Neural cell (in vitro differentiated cells): ENCODE measurements around the gene EEPD1. TPM values are rescaled to one million over a fixed set of nuclear protein-coding genes. Genes with fewer than 3 reads are reported as not detected.

ENCODE experiments used
- H2AFZ ChIP-seq: fragments of 200-600, 300-800 bp; sonication (generic), shearing (Covaris generic); 2 replicates; pipeline ENCODE4 v1.6.0; 2014; ENCODE audit warnings: low read depth, mild to moderate bottlenecking, antibody characterized with exemption, low read length, moderate library complexity
- H3F3A ChIP-seq: fragments of 200-600 bp; shearing (Covaris generic); 2 replicates; pipeline ENCODE4 v1.6.1; 2016; ENCODE audit warnings: mild to moderate bottlenecking, moderate library complexity, mixed read lengths, antibody characterized with exemption, low read length; ENCODE audit not compliant: insufficient read depth, poor library complexity, severe bottlenecking
- H3K27ac ChIP-seq: fragments of 200-600, 300-800 bp; sonication (generic), shearing (Covaris generic); 2 replicates; pipeline ENCODE4 v1.5.1; 2014; ENCODE audit warnings: mild to moderate bottlenecking, low read length, moderate library complexity
- H3K27me3 ChIP-seq: fragments of 300-800, 200-600 bp; sonication (generic), shearing (Covaris generic); 2 replicates; pipeline ENCODE4 v1.6.0; 2014; ENCODE audit warnings: mild to moderate bottlenecking, low read depth, low read length, moderate library complexity; ENCODE audit not compliant: insufficient read depth
- H3K36me3 ChIP-seq: fragments of 300-800, 200-600 bp; sonication (generic), shearing (Covaris generic); 2 replicates; pipeline ENCODE4 v1.5.1; 2014; ENCODE audit warnings: mild to moderate bottlenecking, antibody characterized with exemption, low read length, moderate library complexity; ENCODE audit not compliant: insufficient read depth
- H3K4me2 ChIP-seq: fragments of 300-800, 200-600 bp; sonication (generic), shearing (Covaris generic); 2 replicates; pipeline ENCODE4 v1.6.0; 2014; ENCODE audit warnings: mild to moderate bottlenecking, low read length
- H3K4me3 ChIP-seq: fragments of 300-800, 200-600 bp; sonication (generic), shearing (Covaris generic); 2 replicates; pipeline ENCODE4 v1.5.1; 2014; ENCODE audit warnings: mild to moderate bottlenecking, low read length, moderate library complexity
- H3K79me2 ChIP-seq: fragments of 200-600 bp; shearing (Covaris generic); replicated peaks from 2 replicates; pipeline ENCODE4 v1.6.0; 2014; ENCODE audit warnings: mild to moderate bottlenecking, low read length, moderate library complexity; ENCODE audit not compliant: insufficient read depth
- H3K9ac ChIP-seq: fragments of 300-800, 200-600 bp; sonication (generic), shearing (Covaris generic); 2 replicates; pipeline ENCODE4 v1.6.1; 2016; ENCODE audit warnings: mild to moderate bottlenecking, low read length, mixed read lengths
- H3K9me2 ChIP-seq: fragments of 200-600 bp; shearing (Covaris generic); 2 replicates; pipeline ENCODE4 v1.6.1; 2016; ENCODE audit warnings: mild to moderate bottlenecking, low read length, mixed read lengths; ENCODE audit not compliant: insufficient read depth
- H3K9me3 ChIP-seq: fragments of 200-600, 300-800 bp; sonication (generic), shearing (Covaris generic); 2 replicates; pipeline ENCODE4 v1.6.1; 2016; ENCODE audit warnings: mild to moderate bottlenecking, mixed run types, low read length, moderate library complexity, mixed read lengths
- H4K20me1 ChIP-seq: fragments of 200-600 bp; shearing (Covaris generic); 2 replicates; pipeline ENCODE4 v1.6.1; 2016; ENCODE audit warnings: mild to moderate bottlenecking, mixed run types; ENCODE audit not compliant: insufficient read depth
- EP300 ChIP-seq: fragments of 450-650 bp; conservative IDR thresholded peaks from 2 replicates; pipeline ENCODE4 v1.6.1; 2014; ENCODE audit warnings: antibody characterized with exemption, mild to moderate bottlenecking, moderate library complexity; ENCODE audit not compliant: poor library complexity, severe bottlenecking
- EZH2 ChIP-seq: fragments of 200-600, 300-800 bp; shearing (Covaris generic), sonication (generic); IDR thresholded peaks from 2 replicates; pipeline ENCODE4 v1.6.1; 2014; ENCODE audit warnings: antibody characterized with exemption, low read length, borderline replicate concordance, mild to moderate bottlenecking; ENCODE audit not compliant: insufficient read depth, poor library complexity, severe bottlenecking
- MXI1 ChIP-seq: fragments of 450-650 bp; conservative IDR thresholded peaks from 2 replicates; pipeline ENCODE4 v1.6.1; 2014; ENCODE audit warnings: antibody characterized with exemption, mild to moderate bottlenecking; ENCODE audit not compliant: poor library complexity, severe bottlenecking
- POLR2AphosphoS5 ChIP-seq: IDR thresholded peaks from 2 replicates; pipeline ENCODE4 v1.6.1; 2012
- RAD21 ChIP-seq: fragments of 450-650 bp; conservative IDR thresholded peaks from 2 replicates; pipeline ENCODE4 v1.6.1; 2014; ENCODE audit warnings: antibody characterized with exemption, mild to moderate bottlenecking, moderate library complexity
- REST ChIP-seq: IDR thresholded peaks from 2 replicates; pipeline ENCODE4 v1.6.1; 2012; ENCODE audit warnings: borderline replicate concordance
- SMC3 ChIP-seq: fragments of 450-650 bp; conservative IDR thresholded peaks from 2 replicates; pipeline ENCODE4 v1.6.1; 2014; ENCODE audit warnings: antibody characterized with exemption, mild to moderate bottlenecking, moderate library complexity; ENCODE audit not compliant: poor library complexity
- TAF1 ChIP-seq: IDR thresholded peaks from 2 replicates; pipeline ENCODE4 v1.6.1; 2012; ENCODE audit warnings: low read depth
- polyA plus RNA-seq: library from polyadenylated mRNA; depleted of rRNA; stranded (reverse); fragments of >200 nt; gene quantifications from 2 replicates; pipeline ENCODE4 v1.2.3, GENCODE V29; 2014
- TF ChIP-seq, protein P1 (sequence below): fragments of 450-650 bp; IDR thresholded peaks from 2 replicates; pipeline ENCODE4 v1.5.1; 2014; ENCODE audit warnings: antibody characterized with exemption, mild to moderate bottlenecking, moderate library complexity; ENCODE audit not compliant: poor library complexity, severe bottlenecking

Gene EEPD1
- polyA plus RNA-seq, 1 donor from 2014 or later = 4.2 TPM

GRCh38 chr7:36132012-36132411 lies 21.0 kb upstream of the EEPD1 start:
- Histone ChIP-seq H3K9me3 (no peaks in the 10 kb centered on the region), H2AFZ (no peak overlapping the region), H4K20me1 (no peaks in the 10 kb centered on the region), H3K27ac (no peak overlapping the region), H3K4me2 (no peak overlapping the region), H3K79me2 (no peaks in the 10 kb centered on the region), H3K9ac (no peak overlapping the region), H3K27me3 (no peaks in the 10 kb centered on the region), H3F3A (no peaks in the 10 kb centered on the region), H3K36me3 (no peaks in the 10 kb centered on the region), H3K9me2 (no peaks in the 10 kb centered on the region), H3K4me3 (no peak overlapping the region)
- TF ChIP-seq, protein P1, sequence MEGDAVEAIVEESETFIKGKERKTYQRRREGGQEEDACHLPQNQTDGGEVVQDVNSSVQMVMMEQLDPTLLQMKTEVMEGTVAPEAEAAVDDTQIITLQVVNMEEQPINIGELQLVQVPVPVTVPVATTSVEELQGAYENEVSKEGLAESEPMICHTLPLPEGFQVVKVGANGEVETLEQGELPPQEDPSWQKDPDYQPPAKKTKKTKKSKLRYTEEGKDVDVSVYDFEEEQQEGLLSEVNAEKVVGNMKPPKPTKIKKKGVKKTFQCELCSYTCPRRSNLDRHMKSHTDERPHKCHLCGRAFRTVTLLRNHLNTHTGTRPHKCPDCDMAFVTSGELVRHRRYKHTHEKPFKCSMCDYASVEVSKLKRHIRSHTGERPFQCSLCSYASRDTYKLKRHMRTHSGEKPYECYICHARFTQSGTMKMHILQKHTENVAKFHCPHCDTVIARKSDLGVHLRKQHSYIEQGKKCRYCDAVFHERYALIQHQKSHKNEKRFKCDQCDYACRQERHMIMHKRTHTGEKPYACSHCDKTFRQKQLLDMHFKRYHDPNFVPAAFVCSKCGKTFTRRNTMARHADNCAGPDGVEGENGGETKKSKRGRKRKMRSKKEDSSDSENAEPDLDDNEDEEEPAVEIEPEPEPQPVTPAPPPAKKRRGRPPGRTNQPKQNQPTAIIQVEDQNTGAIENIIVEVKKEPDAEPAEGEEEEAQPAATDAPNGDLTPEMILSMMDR = no peak
- TF ChIP-seq SMC3 (no peak), TAF1 (no peak), RAD21 (no peak), EP300 (no peak), POLR2AphosphoS5 (no peak), EZH2 (no peak), MXI1 (no peak), REST (no peak)

- no peaks in the 10 kb centered on the region for H3K36me3 ChIP-seq
These were observed 17.4 kb upstream of the EEPD1 start for GRCh38 chr7:36135700-36136099.

GRCh38 chr7:36137258-36137657 lies 15.8 kb upstream of the EEPD1 start:
- no peaks in the 10 kb centered on the region for H3K27me3 ChIP-seq
- H2AFZ ChIP-seq = no peak overlapping the region
- no peaks in the 10 kb centered on the region for H3F3A ChIP-seq
- H3K79me2 ChIP-seq = no peaks in the 10 kb centered on the region
- no peaks in the 10 kb centered on the region for H3K9me3 ChIP-seq
- H3K4me2 ChIP-seq = no peak overlapping the region
- H3K4me3 ChIP-seq = no peak overlapping the region
- no peaks in the 10 kb centered on the region for H3K36me3 ChIP-seq
- no peak overlapping the region for H3K27ac ChIP-seq
- no peaks in the 10 kb centered on the region for H4K20me1 ChIP-seq
- no peak for TF ChIP-seq TAF1
- TF ChIP-seq EZH2 = no peak
- TF ChIP-seq REST = no peak
- no peak for TF ChIP-seq SMC3
- TF ChIP-seq POLR2AphosphoS5 = no peak
- no peak for TF ChIP-seq EP300
- TF ChIP-seq MXI1 = no peak
- TF ChIP-seq, protein P1 = no peak
- H3K9ac ChIP-seq = no peak overlapping the region
- H3K9me2 ChIP-seq = no peaks in the 10 kb centered on the region

More at GRCh38 chr7:36135700-36136099, 17.4 kb upstream of the EEPD1 start:
- H3K4me3 ChIP-seq = no peak overlapping the region
- no peak overlapping the region for H3K27ac ChIP-seq
- H3K27me3 ChIP-seq = no peaks in the 10 kb centered on the region
- no peaks in the 10 kb centered on the region for H3K9me3 ChIP-seq
- no peak for TF ChIP-seq EP300
- H3K9me2 ChIP-seq = no peaks in the 10 kb centered on the region
- no peaks in the 10 kb centered on the region for H4K20me1 ChIP-seq
- H2AFZ ChIP-seq = no peak overlapping the region
- H3F3A ChIP-seq = no peaks in the 10 kb centered on the region
- no peak overlapping the region for H3K4me2 ChIP-seq
- H3K9ac ChIP-seq = no peak overlapping the region
- no peaks in the 10 kb centered on the region for H3K79me2 ChIP-seq
